Loucy (cell line): Measurements from ENCODE around the gene FRRS1.

Experiments
- CTCF ChIP-seq: fragments of 200-600 bp; sonication (generic); conservative IDR thresholded peaks from 2 replicates; pipeline ENCODE4 v1.5.1; 2014; ENCODE audit warnings: mild to moderate bottlenecking, antibody characterized with exemption, low read length
- EZH2phosphoT487 ChIP-seq: fragments of 200-600 bp; IDR thresholded peaks from 2 replicates; pipeline ENCODE4 v1.6.1; 2018; ENCODE audit warnings: antibody characterized with exemption, mild to moderate bottlenecking, moderate library complexity, borderline replicate concordance

GRCh38 chr1:99784809-99785255 lies 18.4 kb upstream of the FRRS1 start:
- TF ChIP-seq EZH2phosphoT487 (no peak), CTCF (no peak)
